ENCODE results near the gene DGCR8.
"Not testable (repeated sequence)": the region's sequence is repeated elsewhere in the genome, so short reads cannot be mapped to it uniquely, and the experiment has no call there.

DGCR8 gene

GRCh38 chr22:20064545-20065262 is 15.3 kb upstream of the DGCR8 start:
- no peaks in the 10 kb centered on the region for H3K9me3 ChIP-seq (replicated peaks in 1 of 11)
- no peak overlapping the region for H3K4me2 ChIP-seq
- peaks cover 0 to 18% (median 3%) of the 10 kb centered on the region in 10 experiments; a peak in 7 of 20 replicates for H3K4me1 ChIP-seq
- no peak overlapping the region for H3K9ac ChIP-seq
- no peak overlapping the region for H3K27ac ChIP-seq
- no peak for TF ChIP-seq Cebpa-rat (IDR thresholded peaks at IDR 0.05)
- H3K27me3 ChIP-seq, result no peaks in the 10 kb centered on the region
- no peak overlapping the region for H3K4me3 ChIP-seq
- peaks cover 37 to 67% (median 53%) of the 10 kb centered on the region in 11 experiments for H3K36me3 ChIP-seq
- H4K20me1 ChIP-seq, result peaks cover 0 to 48% (median 4%) of the 10 kb centered on the region in 11 experiments; a peak in 5 of 22 replicates

- no peak overlapping the region for H3K4me3 ChIP-seq
- no peaks in the 10 kb centered on the region for H3K9me3 ChIP-seq (replicated peaks in 1 of 11)
- no peak for TF ChIP-seq Cebpa-rat (IDR thresholded peaks at IDR 0.05)
- H3K4me2 ChIP-seq, result no peak overlapping the region
- no peak overlapping the region for H3K27ac ChIP-seq
- H3K36me3 ChIP-seq, result peaks cover 28 to 53% (median 42%) of the 10 kb centered on the region in 11 experiments
- peaks cover 0 to 18% (median 3%) of the 10 kb centered on the region in 10 experiments; a peak in 6 of 20 replicates for H3K4me1 ChIP-seq
- no peaks in the 10 kb centered on the region for H3K27me3 ChIP-seq
- H4K20me1 ChIP-seq, result peaks cover 0 to 38% (median 4%) of the 10 kb centered on the region in 11 experiments; a peak in 5 of 22 replicates
- H3K9ac ChIP-seq, result no peak overlapping the region
Measured at GRCh38 chr22:20065896-20066616, 14.0 kb upstream of the DGCR8 start.

- Histone ChIP-seq H3K4me1 (peaks cover 0 to 18% (median 4%) of the 10 kb centered on the region in 10 experiments; a peak in 7 of 20 replicates), H3K4me2 (no peak overlapping the region), H3K9me3 (replicated peaks in 1 of 11) (no peaks in the 10 kb centered on the region), H3K27ac (no peak overlapping the region), H3K9ac (no peak overlapping the region), H3K36me3 (peaks cover 21 to 46% (median 34%) of the 10 kb centered on the region in 11 experiments), H3K27me3 (no peaks in the 10 kb centered on the region), H4K20me1 (peaks cover 0 to 32% (median 4%) of the 10 kb centered on the region in 11 experiments; a peak in 3 of 22 replicates), H3K4me3 (no peak overlapping the region)
- no peak for TF ChIP-seq Cebpa-rat (IDR thresholded peaks at IDR 0.05)
Measured at GRCh38 chr22:20066617-20067383, 13.2 kb upstream of the DGCR8 start.

- H3K9me3 ChIP-seq (replicated peaks in 1 of 11); H3K9ac ChIP-seq; H3K4me3 ChIP-seq; H3K27me3 ChIP-seq; H3K4me2 ChIP-seq; H3K27ac ChIP-seq: not testable (repeated sequence)
- Histone ChIP-seq H4K20me1 (peaks cover 0 to 28% (median 4%) of the 10 kb centered on the region in 11 experiments; a peak in 3 of 22 replicates), H3K4me1 (peaks cover 0 to 19% (median 6%) of the 10 kb centered on the region in 10 experiments; a peak in 8 of 20 replicates), H3K36me3 (peaks cover 15 to 40% (median 29%) of the 10 kb centered on the region in 11 experiments)
Measured at GRCh38 chr22:20067384-20067682, 12.7 kb upstream of the DGCR8 start.

- no peaks in the 10 kb centered on the region for H3K9me3 ChIP-seq (replicated peaks in 1 of 11)
- peaks cover 3 to 27% (median 16%) of the 10 kb centered on the region in 11 experiments; a peak in 21 of 22 replicates for H3K36me3 ChIP-seq
Measured at GRCh38 chr22:20068640-20069039, 11.4 kb upstream of the DGCR8 start.

GRCh38 chr22:20069331-20070042 is 10.6 kb upstream of the DGCR8 start:
- Histone ChIP-seq H3K27me3 (no peaks in the 10 kb centered on the region), H3K4me2 (peak overlapping the region in 4 of 11 experiments; percentile 11 to 15 (median 15); a peak in 2 of 22 replicates), H4K20me1 (peaks cover 0 to 9% (median 0%) of the 10 kb centered on the region in 11 experiments; a peak in 1 of 22 replicates), H3K9ac (no peak overlapping the region), H3K9me3 (replicated peaks in 1 of 11) (no peaks in the 10 kb centered on the region), H3K36me3 (peaks cover 0 to 19% (median 7%) of the 10 kb centered on the region in 11 experiments; a peak in 20 of 22 replicates), H3K4me1 (peaks cover 0 to 29% (median 3%) of the 10 kb centered on the region in 10 experiments; a peak in 7 of 20 replicates), H3K27ac (no peak overlapping the region), H3K4me3 (no peak overlapping the region)
- no peak for TF ChIP-seq Cebpa-rat (IDR thresholded peaks at IDR 0.05)

More at GRCh38 chr22:20068640-20069039, 11.4 kb upstream of the DGCR8 start:
- H3K4me3 ChIP-seq, result no peak overlapping the region
- H4K20me1 ChIP-seq, result peaks cover 0 to 15% (median 0%) of the 10 kb centered on the region in 11 experiments; a peak in 3 of 22 replicates
- no peaks in the 10 kb centered on the region for H3K27me3 ChIP-seq
- no peak for TF ChIP-seq Cebpa-rat (IDR thresholded peaks at IDR 0.05)
- no peak overlapping the region for H3K27ac ChIP-seq
- H3K4me1 ChIP-seq, result peaks cover 0 to 29% (median 5%) of the 10 kb centered on the region in 10 experiments; a peak in 8 of 20 replicates
- H3K4me2 ChIP-seq, result peak overlapping the region in 3 of 11 experiments; percentile 5 to 15 (median 11); a peak in 2 of 22 replicates
- no peak overlapping the region for H3K9ac ChIP-seq

- Histone ChIP-seq H3K4me1 (peaks cover 0 to 29% (median 3%) of the 10 kb centered on the region in 10 experiments; a peak in 7 of 20 replicates), H3K36me3 (no peaks in the 10 kb centered on the region), H4K20me1 (0 out of 22 replicates have a peak, but pooled peaks cover 0 to under 1% (median 0%) of the 10 kb centered on the region in 11 experiments), H3K4me3 (no peak overlapping the region), H3K4me2 (no peak overlapping the region; a peak in 1 of 22 replicates), H3K27me3 (no peaks in the 10 kb centered on the region), H3K9ac (no peak overlapping the region), H3K9me3 (replicated peaks in 1 of 11) (no peaks in the 10 kb centered on the region), H3K27ac (no peak overlapping the region)
- TF ChIP-seq Cebpa-rat (IDR thresholded peaks at IDR 0.05), result no peak
Measured at GRCh38 chr22:20071524-20071972, 8.5 kb upstream of the DGCR8 start.

GRCh38 chr22:20076627-20077172 is 3.3 kb upstream of the DGCR8 start:
- Histone ChIP-seq H3K4me3 (no peak overlapping the region), H3K4me1 (peaks cover 17 to 38% (median 21%) of the 10 kb centered on the region in 10 experiments), H3K4me2 (no peak overlapping the region), H3K36me3 (peaks cover 0 to 7% (median 0%) of the 10 kb centered on the region in 11 experiments; a peak in 6 of 22 replicates), H3K27me3 (no peaks in the 10 kb centered on the region), H3K9me3 (replicated peaks in 1 of 11) (no peaks in the 10 kb centered on the region), H3K9ac (0 out of 22 replicates have a peak overlapping the region, but pooled peaks of 1 of the 11 experiments have one; percentile 10), H4K20me1 (peaks cover 0 to 13% (median 9%) of the 10 kb centered on the region in 11 experiments; a peak in 15 of 22 replicates), H3K27ac (no peak overlapping the region)
- no peak for TF ChIP-seq Cebpa-rat (IDR thresholded peaks at IDR 0.05)
